ENCODE measurements around the gene PMPCB.
A peak's percentile ranks its signal among the peaks of the same experiment; 100 is the strongest.
"Not testable (repeated sequence)": the region's sequence is repeated elsewhere in the genome, so short reads cannot be mapped to it uniquely, and the experiment has no call there.

PMPCB gene

GRCh38 chr7:103296901-103297836, at the start of gene PMPCB:
Gene PMPCB, plus strand, starts transcription at chr7:103297435. Its CDS starts 25 bp downstream, at chr7:103297460.
- DNase-seq (ENCODE audit: low read depth in 1 of 2, low spot score in 1 of 2), result peak; percentile 90 to 94

GRCh38 chr7:103253699-103254506, 43.3 kb upstream of the PMPCB start:
- DNase-seq (ENCODE audit: low read depth in 1 of 2, low spot score in 1 of 2), result not testable (repeated sequence)

GRCh38 chr7:103264054-103264453, 33.2 kb upstream of the PMPCB start:
- not testable (repeated sequence) for DNase-seq (ENCODE audit: low read depth in 1 of 2, low spot score in 1 of 2)

- not testable (repeated sequence) for DNase-seq (ENCODE audit: low read depth in 1 of 2, low spot score in 1 of 2)
These were observed 31.0 kb upstream of the PMPCB start for GRCh38 chr7:103266229-103266628.

GRCh38 chr7:103273374-103273773, 23.9 kb upstream of the PMPCB start:
- DNase-seq (ENCODE audit: low read depth in 1 of 2, low spot score in 1 of 2), result not testable (repeated sequence)

GRCh38 chr7:103274867-103275266, 22.4 kb upstream of the PMPCB start:
- not testable (repeated sequence) for DNase-seq (ENCODE audit: low read depth in 1 of 2, low spot score in 1 of 2)

- not testable (repeated sequence) for DNase-seq (ENCODE audit: low read depth in 1 of 2, low spot score in 1 of 2)
These were observed 19.0 kb upstream of the PMPCB start for GRCh38 chr7:103278195-103278594.

- DNase-seq (ENCODE audit: low read depth in 1 of 2, low spot score in 1 of 2), result not testable (repeated sequence)
These were observed 17.6 kb upstream of the PMPCB start for GRCh38 chr7:103279636-103279962.

- peak; percentile 76 to 79 for DNase-seq (ENCODE audit: low read depth in 1 of 2, low spot score in 1 of 2)
These were observed 17.1 kb upstream of the PMPCB start for GRCh38 chr7:103279963-103280802.

GRCh38 chr7:103280803-103281155, 16.5 kb upstream of the PMPCB start:
- DNase-seq (ENCODE audit: low read depth in 1 of 2, low spot score in 1 of 2), result not testable (repeated sequence)

- not testable (repeated sequence) for DNase-seq (ENCODE audit: low read depth in 1 of 2, low spot score in 1 of 2)
These were observed 14.3 kb upstream of the PMPCB start for GRCh38 chr7:103282802-103283427.

- no peak for DNase-seq (ENCODE audit: low read depth in 1 of 2, low spot score in 1 of 2)
These were observed 5.1 kb upstream of the PMPCB start for GRCh38 chr7:103292122-103292521.

- no peak for DNase-seq (ENCODE audit: low read depth in 1 of 2, low spot score in 1 of 2)
These were observed 3.7 kb upstream of the PMPCB start for GRCh38 chr7:103293526-103293925.

GRCh38 chr7:103297837-103298179, 573 bp downstream of the PMPCB start:
- no peak for DNase-seq (ENCODE audit: low read depth in 1 of 2, low spot score in 1 of 2)

GRCh38 chr7:103299660-103300059, 2.4 kb downstream of the PMPCB start:
- DNase-seq (ENCODE audit: low read depth in 1 of 2, low spot score in 1 of 2), result no peak

- DNase-seq (ENCODE audit: low read depth in 1 of 2, low spot score in 1 of 2), result no peak
These were observed 4.2 kb downstream of the PMPCB start for GRCh38 chr7:103301441-103301840.

- no peak for DNase-seq (ENCODE audit: low read depth in 1 of 2, low spot score in 1 of 2)
These were observed 10.4 kb downstream of the PMPCB start for GRCh38 chr7:103307503-103308231.

- DNase-seq (ENCODE audit: low read depth in 1 of 2, low spot score in 1 of 2), result no peak
These were observed 17.6 kb downstream of the PMPCB start for GRCh38 chr7:103314852-103315251.

- no peak for DNase-seq (ENCODE audit: low read depth in 1 of 2, low spot score in 1 of 2)
These were observed 19.2 kb downstream of the PMPCB start for GRCh38 chr7:103316380-103316941.

GRCh38 chr7:103317009-103317408, 19.8 kb downstream of the PMPCB start:
- no peak for DNase-seq (ENCODE audit: low read depth in 1 of 2, low spot score in 1 of 2)

Measured in stimulated activated CD4-positive, alpha-beta T cell treated with anti-CD3 and anti-CD28 coated beads, Interleukin-15, amount 100 ng/mL, for 1 hour (primary cell).